ENCODE measurements around the gene BCAR3.

BCAR3 gene

DNA sequence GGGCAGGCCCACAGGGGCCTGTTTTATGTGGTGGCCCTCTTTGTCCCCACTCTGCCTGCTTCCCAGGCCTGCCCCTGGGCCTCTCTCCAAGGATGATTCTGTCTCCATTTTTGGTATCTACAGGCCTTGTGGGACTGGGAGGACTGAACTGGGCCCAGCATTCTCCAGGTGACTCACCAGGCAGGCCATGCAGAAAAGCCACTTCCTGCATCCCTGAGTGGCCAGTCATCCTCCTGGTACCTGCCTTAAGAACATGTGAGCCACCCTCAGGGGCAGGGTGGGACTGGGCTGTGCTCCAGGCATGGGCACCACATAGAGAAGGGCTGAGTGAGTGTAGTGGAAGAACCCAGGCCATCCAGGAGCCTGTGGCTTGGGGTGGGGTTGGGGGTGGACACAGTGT is 20.0 kb upstream of the BCAR3 start:
- TF ChIP-seq, protein P1, sequence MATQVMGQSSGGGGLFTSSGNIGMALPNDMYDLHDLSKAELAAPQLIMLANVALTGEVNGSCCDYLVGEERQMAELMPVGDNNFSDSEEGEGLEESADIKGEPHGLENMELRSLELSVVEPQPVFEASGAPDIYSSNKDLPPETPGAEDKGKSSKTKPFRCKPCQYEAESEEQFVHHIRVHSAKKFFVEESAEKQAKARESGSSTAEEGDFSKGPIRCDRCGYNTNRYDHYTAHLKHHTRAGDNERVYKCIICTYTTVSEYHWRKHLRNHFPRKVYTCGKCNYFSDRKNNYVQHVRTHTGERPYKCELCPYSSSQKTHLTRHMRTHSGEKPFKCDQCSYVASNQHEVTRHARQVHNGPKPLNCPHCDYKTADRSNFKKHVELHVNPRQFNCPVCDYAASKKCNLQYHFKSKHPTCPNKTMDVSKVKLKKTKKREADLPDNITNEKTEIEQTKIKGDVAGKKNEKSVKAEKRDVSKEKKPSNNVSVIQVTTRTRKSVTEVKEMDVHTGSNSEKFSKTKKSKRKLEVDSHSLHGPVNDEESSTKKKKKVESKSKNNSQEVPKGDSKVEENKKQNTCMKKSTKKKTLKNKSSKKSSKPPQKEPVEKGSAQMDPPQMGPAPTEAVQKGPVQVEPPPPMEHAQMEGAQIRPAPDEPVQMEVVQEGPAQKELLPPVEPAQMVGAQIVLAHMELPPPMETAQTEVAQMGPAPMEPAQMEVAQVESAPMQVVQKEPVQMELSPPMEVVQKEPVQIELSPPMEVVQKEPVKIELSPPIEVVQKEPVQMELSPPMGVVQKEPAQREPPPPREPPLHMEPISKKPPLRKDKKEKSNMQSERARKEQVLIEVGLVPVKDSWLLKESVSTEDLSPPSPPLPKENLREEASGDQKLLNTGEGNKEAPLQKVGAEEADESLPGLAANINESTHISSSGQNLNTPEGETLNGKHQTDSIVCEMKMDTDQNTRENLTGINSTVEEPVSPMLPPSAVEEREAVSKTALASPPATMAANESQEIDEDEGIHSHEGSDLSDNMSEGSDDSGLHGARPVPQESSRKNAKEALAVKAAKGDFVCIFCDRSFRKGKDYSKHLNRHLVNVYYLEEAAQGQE (IDR thresholded peaks at IDR 0.05; ENCODE audit: low read depth) = no peak; the same call in 1 of the 2 replicates
- TF ChIP-seq, protein P2, sequence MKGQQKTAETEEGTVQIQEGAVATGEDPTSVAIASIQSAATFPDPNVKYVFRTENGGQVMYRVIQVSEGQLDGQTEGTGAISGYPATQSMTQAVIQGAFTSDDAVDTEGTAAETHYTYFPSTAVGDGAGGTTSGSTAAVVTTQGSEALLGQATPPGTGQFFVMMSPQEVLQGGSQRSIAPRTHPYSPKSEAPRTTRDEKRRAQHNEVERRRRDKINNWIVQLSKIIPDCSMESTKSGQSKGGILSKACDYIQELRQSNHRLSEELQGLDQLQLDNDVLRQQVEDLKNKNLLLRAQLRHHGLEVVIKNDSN (IDR thresholded peaks at IDR 0.05) = peak; percentile 66
- TF ChIP-seq CEBPB (IDR thresholded peaks at IDR 0.05) (no peak), TAF1 (IDR thresholded peaks at IDR 0.05; ENCODE audit: low read depth) (no peak), EGR1 (IDR thresholded peaks at IDR 0.05) (no peak), TEAD4 (IDR thresholded peaks at IDR 0.05) (peak; percentile 98), TCF12 (IDR thresholded peaks at IDR 0.05; ENCODE audit: low read depth) (peak; percentile 96), EP300 (IDR thresholded peaks at IDR 0.05; ENCODE audit: borderline replicate concordance) (peak; percentile 98), CREB1 (IDR thresholded peaks at IDR 0.05; ENCODE audit: low read depth) (no peak), ZBTB7A (IDR thresholded peaks at IDR 0.05; ENCODE audit: low read depth) (no peak), YY1 (IDR thresholded peaks at IDR 0.05; ENCODE audit: low read depth) (0 out of 2 replicates have a peak, but pooled peaks have one; percentile 45), NFIC (IDR thresholded peaks at IDR 0.05) (peak; percentile 94), RAD21 (IDR thresholded peaks at IDR 0.05; ENCODE audit: low read depth) (peak; percentile 16; the same call in 1 of the 2 replicates), FOXM1 (IDR thresholded peaks at IDR 0.05; ENCODE audit: borderline replicate concordance, low read depth) (peak; percentile 94)
- TF ChIP-seq, protein P3, sequence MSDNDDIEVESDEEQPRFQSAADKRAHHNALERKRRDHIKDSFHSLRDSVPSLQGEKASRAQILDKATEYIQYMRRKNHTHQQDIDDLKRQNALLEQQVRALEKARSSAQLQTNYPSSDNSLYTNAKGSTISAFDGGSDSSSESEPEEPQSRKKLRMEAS (IDR thresholded peaks at IDR 0.05) = peak; percentile 87

DNA sequence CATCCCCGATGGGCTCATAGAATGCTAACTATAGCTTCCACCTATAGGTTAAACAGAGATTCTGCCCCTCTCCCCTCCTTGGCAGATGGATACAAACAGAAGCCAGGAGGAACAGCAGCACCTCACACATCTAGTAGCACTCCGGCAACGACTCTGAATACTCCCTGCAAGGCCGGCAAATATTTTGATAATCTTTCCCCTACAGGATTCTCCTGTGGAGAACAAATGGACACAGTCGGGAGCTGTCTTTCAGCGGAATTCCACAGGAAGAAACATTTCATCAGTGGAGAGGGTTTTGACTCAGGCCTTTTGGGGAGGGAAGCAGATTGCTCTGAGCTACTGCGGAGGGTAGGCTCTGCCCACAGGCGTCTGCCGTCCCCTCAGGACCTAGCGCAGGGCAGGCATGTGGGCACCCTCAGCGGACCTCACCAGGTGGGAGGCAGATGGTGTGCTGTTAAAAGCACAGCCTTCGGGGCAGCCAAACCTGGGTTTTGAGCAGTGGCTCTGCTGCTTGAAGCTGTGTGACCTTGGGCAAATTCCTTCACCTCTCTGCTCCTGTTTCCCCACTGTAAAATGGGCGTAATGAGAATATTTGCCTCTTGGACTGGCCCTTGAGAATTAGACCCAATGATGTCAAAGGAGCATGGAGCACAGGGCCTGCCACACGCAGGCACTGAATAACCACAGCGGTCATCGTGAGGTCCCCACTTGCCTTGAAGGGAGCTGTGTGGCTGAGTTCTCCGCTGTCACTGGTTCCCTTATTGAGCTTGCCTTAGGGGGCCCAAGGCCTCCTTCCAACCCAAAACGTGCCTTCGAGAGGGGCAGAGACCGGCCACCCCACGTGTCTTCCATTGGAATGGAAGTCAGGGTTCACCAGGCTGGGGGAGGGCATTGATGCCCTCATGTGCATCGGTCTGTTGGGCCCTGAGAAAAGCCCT is 19.2 kb upstream of the BCAR3 start:
- TF ChIP-seq ZBTB7A (IDR thresholded peaks at IDR 0.05; ENCODE audit: low read depth) (no peak), EP300 (IDR thresholded peaks at IDR 0.05; ENCODE audit: borderline replicate concordance) (no peak), RAD21 (IDR thresholded peaks at IDR 0.05; ENCODE audit: low read depth) (no peak), CREB1 (IDR thresholded peaks at IDR 0.05; ENCODE audit: low read depth) (no peak), CEBPB (IDR thresholded peaks at IDR 0.05) (no peak), TCF12 (IDR thresholded peaks at IDR 0.05; ENCODE audit: low read depth) (no peak), NFIC (IDR thresholded peaks at IDR 0.05) (no peak), TAF1 (IDR thresholded peaks at IDR 0.05; ENCODE audit: low read depth) (no peak), EGR1 (IDR thresholded peaks at IDR 0.05) (no peak), TEAD4 (IDR thresholded peaks at IDR 0.05) (no peak), FOXM1 (IDR thresholded peaks at IDR 0.05; ENCODE audit: borderline replicate concordance, low read depth) (no peak), YY1 (IDR thresholded peaks at IDR 0.05; ENCODE audit: low read depth) (no peak)
- TF ChIP-seq, protein P2 (IDR thresholded peaks at IDR 0.05) = no peak
- TF ChIP-seq, protein P1 (IDR thresholded peaks at IDR 0.05; ENCODE audit: low read depth) = no peak
- TF ChIP-seq, protein P3 (IDR thresholded peaks at IDR 0.05) = no peak

DNA sequence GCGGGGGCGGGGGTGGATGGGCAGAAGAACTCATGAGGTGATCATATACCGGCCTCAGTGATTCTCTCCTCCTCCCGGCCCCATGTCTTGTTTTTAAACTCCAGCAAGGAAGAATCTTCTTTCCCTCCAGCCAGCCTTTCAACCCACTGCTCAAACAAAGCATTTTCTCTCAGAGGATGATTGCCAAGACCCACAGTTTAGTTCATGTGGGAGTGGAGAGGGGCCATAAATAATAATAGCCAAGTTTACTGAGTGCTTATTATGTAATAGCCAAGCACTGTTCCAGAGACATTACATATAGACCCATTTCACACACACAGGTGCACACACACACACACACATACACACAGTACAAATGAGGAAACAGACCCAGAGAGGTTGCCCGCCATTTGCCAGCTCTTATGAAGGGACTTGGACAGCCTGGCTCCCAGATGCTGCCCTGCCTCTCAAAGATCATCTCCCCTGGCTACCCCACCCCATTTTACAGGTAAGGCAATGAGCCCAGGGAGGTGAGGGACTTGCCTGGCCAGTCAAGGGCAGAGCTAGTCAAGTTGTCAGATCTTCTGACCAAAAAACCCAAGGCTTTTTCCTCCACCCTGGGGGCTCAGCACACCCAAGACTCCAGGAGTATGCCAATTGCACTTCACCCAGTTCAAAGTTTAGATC is 18.0 kb upstream of the BCAR3 start:
- TF ChIP-seq, protein P1 (IDR thresholded peaks at IDR 0.05; ENCODE audit: low read depth) = no peak
- no peak for TF ChIP-seq TCF12 (IDR thresholded peaks at IDR 0.05; ENCODE audit: low read depth)
- no peak for TF ChIP-seq ZBTB7A (IDR thresholded peaks at IDR 0.05; ENCODE audit: low read depth)
- TF ChIP-seq CEBPB (IDR thresholded peaks at IDR 0.05) = no peak
- no peak for TF ChIP-seq TEAD4 (IDR thresholded peaks at IDR 0.05)
- no peak for TF ChIP-seq FOXM1 (IDR thresholded peaks at IDR 0.05; ENCODE audit: borderline replicate concordance, low read depth)
- TF ChIP-seq RAD21 (IDR thresholded peaks at IDR 0.05; ENCODE audit: low read depth) = no peak
- TF ChIP-seq, protein P3 (IDR thresholded peaks at IDR 0.05) = no peak
- TF ChIP-seq YY1 (IDR thresholded peaks at IDR 0.05; ENCODE audit: low read depth) = no peak
- TF ChIP-seq EP300 (IDR thresholded peaks at IDR 0.05; ENCODE audit: borderline replicate concordance) = no peak
- TF ChIP-seq TAF1 (IDR thresholded peaks at IDR 0.05; ENCODE audit: low read depth) = no peak
- TF ChIP-seq EGR1 (IDR thresholded peaks at IDR 0.05) = no peak
- no peak for TF ChIP-seq CREB1 (IDR thresholded peaks at IDR 0.05; ENCODE audit: low read depth)
- TF ChIP-seq, protein P2 (IDR thresholded peaks at IDR 0.05) = no peak
- no peak for TF ChIP-seq NFIC (IDR thresholded peaks at IDR 0.05)
